ENCODE data around the gene GIMAP2. TPM values are rescaled to one million over a fixed set of nuclear protein-coding genes. Genes with fewer than 3 reads are reported as not detected.
"Not testable (repeated sequence)": the region's sequence is repeated elsewhere in the genome, so short reads cannot be mapped to it uniquely, and the experiment has no call there.

The GIMAP2 gene
- total RNA-seq, 2 experiments from 2014 or later = 38.8 to 44.1 TPM

- H3K4me3 Mint-ChIP-seq = no peak overlapping the region
- H3K27me3 Mint-ChIP-seq = no peaks in the 10 kb centered on the region
- H3K4me1 Mint-ChIP-seq (ENCODE audit: low read depth) = peaks cover 77% of the 10 kb centered on the region
- peak; percentile 58 for DNase-seq
- intact Hi-C loops (cut with micrococcal nuclease) = loop anchor here (2.0 kb wide), 1 partner anchor 15 kb away; no protein-coding TSS in a partner anchor
- POLR2A ChIA-PET = interaction anchor here (0.9 to 1.0 kb wide), 2 partner anchors 51 to 52 kb away, joined by 3 read pairs; no protein-coding TSS in a partner anchor
- peaks cover 3% of the 10 kb centered on the region for H3K36me3 Mint-ChIP-seq
- CTCF ChIA-PET = interaction anchor here (1.0 kb wide), 1 partner anchor 91 kb away, joined by 3 read pairs; no protein-coding TSS in a partner anchor
- peaks cover 8% of the 10 kb centered on the region for H3K9me3 Mint-ChIP-seq
- peak overlapping the region; percentile 98 for H3K27ac Mint-ChIP-seq
These were observed 21.6 kb upstream of the GIMAP2 start for GRCh38 chr7:150663802-150664494.

GRCh38 chr7:150665089-150665748 is 20.3 kb upstream of the GIMAP2 start:
- Mint-ChIP-seq H3K4me3 (peak overlapping the region; percentile 28), H3K27me3 (no peaks in the 10 kb centered on the region), H3K36me3 (peaks cover 5% of the 10 kb centered on the region), H3K4me1 (ENCODE audit: low read depth) (peaks cover 80% of the 10 kb centered on the region), H3K27ac (peak overlapping the region; percentile 98), H3K9me3 (peaks cover 10% of the 10 kb centered on the region)
- ChIA-PET CTCF (interaction anchor here (1.0 to 2.0 kb wide), 4 partner anchors 68 to 96 kb away, joined by 3 to 9 read pairs (median 6); no protein-coding TSS in a partner anchor), POLR2A (interaction anchor here (0.8 to 1.0 kb wide), 4 partner anchors 33 to 218 kb away, joined by 3 read pairs; partner anchors contain the start of gene GIMAP6)
- DNase-seq = peak; percentile 82
- intact Hi-C loops (cut with micrococcal nuclease) = loop anchor here (5.0 kb wide), 2 partner anchors 148 to 343 kb away; partner anchors contain the start of genes ACTR3C and LRRC61

- H3K4me1 Mint-ChIP-seq (ENCODE audit: low read depth) = peaks cover 83% of the 10 kb centered on the region
- H3K27ac Mint-ChIP-seq = peak overlapping the region; percentile 98
- H3K36me3 Mint-ChIP-seq = peaks cover 5% of the 10 kb centered on the region
- intact Hi-C loops (cut with micrococcal nuclease) = loop anchor here (5.0 kb wide), 2 partner anchors 149 to 344 kb away; partner anchors contain the start of genes ACTR3C and LRRC61
- POLR2A ChIA-PET = interaction anchor here (0.8 to 1.0 kb wide), 4 partner anchors 34 to 218 kb away, joined by 3 read pairs; partner anchors contain the start of gene GIMAP6
- CTCF ChIA-PET = interaction anchor here (1.4 to 2.0 kb wide), 3 partner anchors 67 to 97 kb away, joined by 5 to 9 read pairs (median 7); no protein-coding TSS in a partner anchor
- H3K9me3 Mint-ChIP-seq = peaks cover 10% of the 10 kb centered on the region
- peak; percentile 26 for DNase-seq
- H3K4me3 Mint-ChIP-seq = peak overlapping the region; percentile 28
- no peaks in the 10 kb centered on the region for H3K27me3 Mint-ChIP-seq
These were observed 19.6 kb upstream of the GIMAP2 start for GRCh38 chr7:150665896-150666295.

- CTCF ChIA-PET = interaction anchor here (1.0 to 2.0 kb wide), 5 partner anchors 34 to 217 kb away, joined by 3 to 9 read pairs (median 7); partner anchors contain the start of gene GIMAP6
- no peak for DNase-seq
- POLR2A ChIA-PET = interaction anchor here (0.9 to 1.0 kb wide), 2 partner anchors 34 to 68 kb away, joined by 3 read pairs; partner anchors contain the start of gene GIMAP6
- Mint-ChIP-seq H3K9me3 (peaks cover 10% of the 10 kb centered on the region), H3K27ac (peak overlapping the region; percentile 98), H3K4me1 (ENCODE audit: low read depth) (peaks cover 84% of the 10 kb centered on the region), H3K4me3 (no peak overlapping the region), H3K36me3 (peaks cover 5% of the 10 kb centered on the region), H3K27me3 (no peaks in the 10 kb centered on the region)
- intact Hi-C loops (cut with micrococcal nuclease) = loop anchor here (5.0 kb wide), 2 partner anchors 149 to 344 kb away; partner anchors contain the start of genes ACTR3C and LRRC61
These were observed 19.1 kb upstream of the GIMAP2 start for GRCh38 chr7:150666412-150666811.

- ChIA-PET CTCF (interaction anchor here (0.9 to 2.8 kb wide), 4 partner anchors 17 to 321 kb away, joined by 3 to 10 read pairs (median 4); partner anchors contain the start of genes GIMAP1 and GIMAP2), POLR2A (interaction anchor here (1.0 to 2.3 kb wide), 6 partner anchors 10 to 87 kb away, joined by 3 to 12 read pairs (median 7); partner anchors contain the start of genes GIMAP2 and GIMAP5)
- peaks cover 16% of the 10 kb centered on the region for H3K36me3 Mint-ChIP-seq
- peaks cover 82% of the 10 kb centered on the region for H3K4me1 Mint-ChIP-seq (ENCODE audit: low read depth)
- H3K27ac Mint-ChIP-seq = peak overlapping the region; percentile 98
- H3K4me3 Mint-ChIP-seq = peak overlapping the region; percentile 18
- peaks cover 20% of the 10 kb centered on the region for H3K9me3 Mint-ChIP-seq
- H3K27me3 Mint-ChIP-seq = no peaks in the 10 kb centered on the region
- intact Hi-C loops (cut with micrococcal nuclease) = loop anchor here (1.0 to 5.0 kb wide), 10 partner anchors 17 to 346 kb away; partner anchors contain the start of genes ACTR3C, GIMAP2, GIMAP6 and LRRC61
- DNase-seq = peak; percentile 81
These were observed 17.0 kb upstream of the GIMAP2 start for GRCh38 chr7:150668472-150668911.

GRCh38 chr7:150668977-150669376 is 16.5 kb upstream of the GIMAP2 start:
- POLR2A ChIA-PET = interaction anchor here (1.0 to 2.3 kb wide), 4 partner anchors 9 to 69 kb away, joined by 4 to 9 read pairs (median 7); partner anchors contain the start of genes GIMAP2 and GIMAP5
- Mint-ChIP-seq H3K36me3 (peaks cover 16% of the 10 kb centered on the region), H3K27me3 (no peaks in the 10 kb centered on the region)

GRCh38 chr7:150671798-150672585 is 13.5 kb upstream of the GIMAP2 start:
- H3K27me3 Mint-ChIP-seq; H3K4me3 Mint-ChIP-seq; intact Hi-C loops (cut with micrococcal nuclease); DNase-seq: not testable (repeated sequence)
- Mint-ChIP-seq H3K36me3 (peaks cover 16% of the 10 kb centered on the region), H3K4me1 (ENCODE audit: low read depth) (peaks cover 69% of the 10 kb centered on the region), H3K9me3 (peaks cover 20% of the 10 kb centered on the region), H3K27ac (peak overlapping the region; percentile 72)
- CTCF ChIA-PET = interaction anchor here (1.1 kb wide), 2 partner anchors 14 to 44 kb away, joined by 3 read pairs; partner anchors contain the start of genes GIMAP1 and GIMAP2
- POLR2A ChIA-PET = interaction anchor here (1.3 kb wide), 1 partner anchor 44 kb away, joined by 3 read pairs; the partner anchor contains the start of gene GIMAP1

More at GRCh38 chr7:150668977-150669376, 16.5 kb upstream of the GIMAP2 start:
- Mint-ChIP-seq H3K9me3 (peaks cover 20% of the 10 kb centered on the region), H3K4me1 (ENCODE audit: low read depth) (peaks cover 78% of the 10 kb centered on the region), H3K4me3 (no peak overlapping the region), H3K27ac (peak overlapping the region; percentile 98)
- intact Hi-C loops (cut with micrococcal nuclease) = loop anchor here (1.0 to 5.0 kb wide), 10 partner anchors 16 to 347 kb away; partner anchors contain the start of genes ACTR3C, GIMAP2, GIMAP6 and LRRC61
- CTCF ChIA-PET = interaction anchor here (0.9 to 2.8 kb wide), 5 partner anchors 17 to 320 kb away, joined by 3 to 10 read pairs (median 3); partner anchors contain the start of gene GIMAP2
- no peak for DNase-seq

- peaks cover 19% of the 10 kb centered on the region for H3K9me3 Mint-ChIP-seq
- H3K36me3 Mint-ChIP-seq = peaks cover 22% of the 10 kb centered on the region
- no peaks in the 10 kb centered on the region for H3K27me3 Mint-ChIP-seq
- POLR2A ChIA-PET = interaction anchor here (0.6 kb wide), 1 partner anchor 224 kb away, joined by 4 read pairs; no protein-coding TSS in a partner anchor
- no peak overlapping the region for H3K4me3 Mint-ChIP-seq
- no peak for DNase-seq
- H3K27ac Mint-ChIP-seq = no peak overlapping the region
- intact Hi-C loops (cut with micrococcal nuclease) = no loop called here
- peaks cover 73% of the 10 kb centered on the region for H3K4me1 Mint-ChIP-seq (ENCODE audit: low read depth)
- CTCF ChIA-PET = no interaction called here
These were observed 9.8 kb upstream of the GIMAP2 start for GRCh38 chr7:150675714-150676113.

GRCh38 chr7:150676276-150676675 is 9.2 kb upstream of the GIMAP2 start:
- Mint-ChIP-seq H3K9me3 (peaks cover 21% of the 10 kb centered on the region), H3K27ac (peak overlapping the region; percentile 13), H3K36me3 (peaks cover 25% of the 10 kb centered on the region), H3K4me1 (ENCODE audit: low read depth) (peaks cover 73% of the 10 kb centered on the region)
- POLR2A ChIA-PET; H3K27me3 Mint-ChIP-seq; H3K4me3 Mint-ChIP-seq; CTCF ChIA-PET; DNase-seq; intact Hi-C loops (cut with micrococcal nuclease): not testable (repeated sequence)

- peak overlapping the region; percentile 13 for H3K4me3 Mint-ChIP-seq
- DNase-seq; POLR2A ChIA-PET; CTCF ChIA-PET; intact Hi-C loops (cut with micrococcal nuclease); H3K27me3 Mint-ChIP-seq: not testable (repeated sequence)
- H3K4me1 Mint-ChIP-seq (ENCODE audit: low read depth) = peaks cover 76% of the 10 kb centered on the region
- H3K27ac Mint-ChIP-seq = peak overlapping the region; percentile 13
- peaks cover 25% of the 10 kb centered on the region for H3K9me3 Mint-ChIP-seq
- H3K36me3 Mint-ChIP-seq = peaks cover 29% of the 10 kb centered on the region
These were observed 8.7 kb upstream of the GIMAP2 start for GRCh38 chr7:150676854-150677253.
